Stimulated activated CD4-positive, alpha-beta T cell treated with anti-CD3 and anti-CD28 coated beads, Interleukin-12 subunit alpha, Interleukin-12 subunit beta, amount 100 ng/mL, for 4 hours (primary cell): Measurements from ENCODE around the gene PCDHGA7.
A peak's percentile ranks its signal among the peaks of the same experiment; 100 is the strongest.
"Not testable (repeated sequence)": the region's sequence is repeated elsewhere in the genome, so short reads cannot be mapped to it uniquely, and the experiment has no call there.

ENCODE experiments used
- DNase-seq: peaks from one replicate; pipeline ENCODE4 v3.0.0-alpha.2; 2020

Gene PCDHGA7

DNA sequence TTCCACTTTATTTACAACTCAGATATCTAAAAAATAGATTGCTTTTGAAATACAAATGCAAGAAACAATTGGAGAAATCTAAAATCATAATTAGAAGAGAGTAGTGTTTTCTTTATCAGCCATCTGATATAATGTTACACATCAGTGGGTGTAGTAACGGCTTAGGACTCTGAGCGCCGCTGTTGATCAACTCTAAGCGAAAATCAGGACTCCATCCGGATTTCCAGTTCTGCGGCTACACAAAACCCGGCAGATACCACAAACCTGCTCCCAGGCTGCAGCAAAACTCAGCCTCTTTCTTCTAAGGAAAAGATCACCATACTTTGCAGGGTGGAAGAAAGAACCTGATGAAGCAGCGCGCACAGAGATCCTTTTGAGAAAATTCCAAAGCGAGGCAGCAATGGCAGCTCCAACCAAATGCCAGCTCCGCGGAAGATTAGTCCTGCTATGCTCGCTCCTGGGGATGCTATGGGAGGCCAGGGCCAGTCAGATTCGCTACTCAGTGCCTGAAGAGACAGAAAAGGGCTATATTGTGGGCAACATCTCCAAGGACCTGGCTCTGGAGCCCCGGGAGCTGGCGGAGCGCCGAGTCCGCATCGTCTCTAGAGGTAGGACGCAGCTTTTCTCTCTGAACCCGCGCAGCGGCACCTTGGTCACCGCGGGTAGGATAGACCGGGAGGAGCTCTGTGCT, 20.2 kb downstream of the PCDHGA7 start, which contains the start of gene PCDHGA9:
PCDHGA9 (plus strand) TSS at position 226 of the 691 bp plus-strand sequence; CDS start at position 401, 175 bp downstream.
- DNase-seq, result no peak

DNA sequence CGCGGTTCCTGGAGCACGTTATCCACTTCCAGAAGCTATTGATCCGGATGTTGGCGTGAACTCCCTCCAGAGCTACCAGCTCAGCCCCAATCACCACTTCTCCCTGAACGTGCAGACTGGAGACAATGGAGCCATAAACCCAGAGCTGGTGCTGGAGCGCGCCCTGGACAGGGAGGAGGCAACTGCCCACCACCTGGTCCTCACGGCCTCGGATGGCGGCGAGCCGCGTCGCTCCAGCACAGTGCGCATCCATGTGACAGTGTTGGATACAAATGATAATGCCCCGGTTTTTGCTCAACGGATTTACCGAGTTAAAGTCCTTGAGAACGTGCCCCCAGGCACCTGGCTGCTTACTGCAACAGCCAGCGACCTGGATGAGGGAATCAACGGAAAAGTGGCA, 20.8 kb downstream of the PCDHGA7 start:
- no peak for DNase-seq

DNA sequence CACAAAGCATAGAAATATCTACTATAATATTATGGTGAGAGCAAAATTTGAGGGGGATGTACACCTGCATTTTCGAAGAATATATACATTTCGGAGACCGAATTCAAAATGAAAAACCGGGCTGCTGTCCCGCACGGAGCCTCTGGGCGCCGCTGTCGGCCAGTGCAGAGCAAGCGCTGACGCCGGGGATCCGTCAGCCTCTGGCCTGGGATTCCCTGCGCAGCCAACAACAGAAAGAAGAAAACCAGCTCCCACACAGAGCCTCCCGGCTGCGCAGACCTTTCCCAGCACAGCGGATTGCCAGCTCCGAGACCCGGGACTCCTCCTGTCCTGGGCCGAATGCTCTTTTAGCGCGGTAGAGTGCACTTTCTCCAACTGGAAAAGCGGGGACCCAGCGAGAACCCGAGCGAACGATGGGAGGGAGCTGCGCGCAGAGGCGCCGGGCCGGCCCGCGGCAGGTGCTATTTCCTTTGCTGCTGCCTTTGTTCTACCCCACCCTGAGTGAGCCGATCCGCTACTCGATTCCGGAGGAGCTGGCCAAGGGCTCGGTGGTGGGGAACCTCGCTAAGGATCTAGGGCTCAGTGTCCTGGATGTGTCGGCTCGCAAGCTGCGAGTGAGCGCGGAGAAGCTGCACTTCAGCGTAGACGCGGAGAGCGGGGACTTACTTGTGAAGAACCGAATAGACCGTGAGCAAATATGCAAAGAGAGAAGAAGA, 25.4 kb downstream of the PCDHGA7 start, which contains the start of gene PCDHGB6:
PCDHGB6 (plus strand) TSS at position 232 of the 716 bp plus-strand sequence; CDS start at position 414, 182 bp downstream.
- peak; percentile 29 for DNase-seq

DNA sequence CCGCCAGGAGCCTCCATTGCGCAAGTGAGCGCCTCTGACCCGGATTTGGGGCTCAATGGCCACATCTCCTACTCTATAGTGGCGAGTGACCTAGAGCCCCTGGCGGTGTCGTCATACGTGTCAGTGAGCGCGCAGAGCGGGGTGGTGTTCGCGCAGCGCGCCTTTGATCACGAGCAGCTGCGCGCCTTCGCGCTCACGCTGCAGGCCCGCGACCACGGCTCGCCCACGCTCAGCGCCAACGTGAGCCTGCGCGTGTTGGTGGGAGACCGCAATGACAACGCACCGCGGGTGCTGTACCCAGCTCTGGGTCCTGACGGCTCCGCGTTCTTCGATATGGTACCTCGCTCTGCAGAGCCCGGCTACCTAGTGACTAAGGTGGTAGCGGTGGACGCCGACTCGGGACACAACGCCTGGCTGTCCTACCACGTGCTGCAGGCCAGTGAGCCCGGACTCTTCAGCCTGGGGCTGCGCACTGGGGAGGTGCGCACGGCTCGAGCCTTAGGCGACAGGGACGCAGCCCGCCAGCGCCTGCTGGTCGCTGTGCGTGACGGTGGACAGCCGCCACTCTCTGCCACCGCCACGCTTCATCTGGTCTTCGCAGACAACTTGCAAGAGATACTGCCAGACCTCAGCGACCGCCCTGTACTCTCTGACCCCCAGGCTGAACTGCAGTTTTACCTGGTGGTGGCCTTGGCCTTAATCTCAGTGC, 27.2 kb downstream of the PCDHGA7 start:
- no peak for DNase-seq

DNA sequence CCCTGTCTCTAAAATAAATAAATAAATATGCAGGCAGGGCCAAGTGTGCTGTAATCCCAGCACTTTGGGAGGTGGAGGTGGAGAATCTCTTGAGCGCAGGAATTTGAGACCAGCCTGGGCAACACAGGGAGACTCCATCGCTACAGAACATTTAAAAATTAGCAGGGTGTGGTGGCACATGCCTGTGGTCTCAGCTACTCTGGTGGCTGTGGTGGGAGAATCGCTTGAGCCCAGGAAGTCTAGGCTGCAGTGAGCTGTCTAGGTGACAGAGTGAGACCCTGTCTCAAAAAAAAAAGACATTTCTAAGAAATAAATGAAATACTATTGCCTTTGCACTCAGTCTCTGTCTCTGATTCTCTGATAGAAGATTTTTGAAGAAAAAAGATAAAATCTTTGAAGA, 29.0 kb downstream of the PCDHGA7 start:
- DNase-seq, result no peak

DNA sequence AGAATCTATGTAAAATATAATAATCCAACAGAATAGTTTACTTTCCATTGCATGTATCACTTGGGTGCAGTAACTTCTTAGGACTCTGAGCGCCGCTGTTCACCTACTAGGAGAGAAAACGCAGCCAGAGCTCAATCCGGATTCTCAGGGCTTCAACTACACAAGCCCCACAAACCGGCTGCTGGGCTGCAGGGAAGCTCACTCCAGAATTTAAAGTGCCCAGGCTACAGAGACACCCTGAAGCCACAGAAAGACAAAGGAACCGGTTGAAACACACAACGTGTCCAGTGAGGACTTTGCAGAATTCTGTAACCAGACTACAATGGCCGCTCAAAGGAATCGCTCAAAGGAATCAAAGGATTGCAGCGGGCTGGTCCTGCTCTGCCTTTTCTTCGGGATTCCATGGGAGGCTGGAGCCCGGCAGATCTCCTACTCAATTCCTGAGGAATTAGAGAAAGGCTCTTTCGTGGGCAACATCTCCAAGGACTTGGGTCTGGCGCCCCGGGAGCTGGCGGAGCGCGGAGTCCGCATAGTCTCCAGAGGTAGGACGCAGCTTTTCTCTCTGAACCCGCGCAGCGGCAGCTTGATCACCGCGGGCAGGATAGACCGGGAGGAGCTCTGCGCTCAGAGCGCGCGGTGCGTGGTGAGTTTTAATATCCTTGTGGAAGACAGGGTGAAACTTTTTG, 30.5 kb downstream of the PCDHGA7 start, which contains the start of gene PCDHGA10:
PCDHGA10 (plus strand) TSS at position 134 of the 686 bp plus-strand sequence; CDS start at position 323, 189 bp downstream.
- DNase-seq, result peak; percentile 44

DNA sequence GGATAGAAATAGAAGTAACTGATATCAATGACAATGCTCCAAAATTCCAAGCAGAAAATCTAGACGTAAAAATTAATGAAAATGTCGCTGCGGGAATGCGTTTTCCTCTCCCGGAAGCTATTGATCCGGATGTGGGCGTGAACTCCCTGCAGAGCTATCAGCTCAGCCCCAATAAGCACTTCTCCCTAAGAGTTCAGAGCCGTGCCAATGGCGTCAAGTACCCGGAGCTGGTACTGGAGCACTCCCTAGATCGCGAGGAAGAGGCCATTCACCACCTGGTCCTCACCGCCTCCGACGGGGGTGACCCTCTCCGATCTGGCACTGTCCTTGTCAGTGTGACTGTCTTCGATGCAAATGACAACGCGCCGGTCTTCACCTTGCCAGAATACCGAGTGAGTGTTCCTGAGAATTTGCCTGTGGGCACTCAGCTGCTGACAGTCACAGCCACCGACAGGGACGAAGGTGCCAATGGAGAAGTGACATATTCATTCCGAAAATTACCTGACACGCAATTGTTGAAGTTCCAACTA, 31.1 kb downstream of the PCDHGA7 start:
- no peak for DNase-seq

DNA sequence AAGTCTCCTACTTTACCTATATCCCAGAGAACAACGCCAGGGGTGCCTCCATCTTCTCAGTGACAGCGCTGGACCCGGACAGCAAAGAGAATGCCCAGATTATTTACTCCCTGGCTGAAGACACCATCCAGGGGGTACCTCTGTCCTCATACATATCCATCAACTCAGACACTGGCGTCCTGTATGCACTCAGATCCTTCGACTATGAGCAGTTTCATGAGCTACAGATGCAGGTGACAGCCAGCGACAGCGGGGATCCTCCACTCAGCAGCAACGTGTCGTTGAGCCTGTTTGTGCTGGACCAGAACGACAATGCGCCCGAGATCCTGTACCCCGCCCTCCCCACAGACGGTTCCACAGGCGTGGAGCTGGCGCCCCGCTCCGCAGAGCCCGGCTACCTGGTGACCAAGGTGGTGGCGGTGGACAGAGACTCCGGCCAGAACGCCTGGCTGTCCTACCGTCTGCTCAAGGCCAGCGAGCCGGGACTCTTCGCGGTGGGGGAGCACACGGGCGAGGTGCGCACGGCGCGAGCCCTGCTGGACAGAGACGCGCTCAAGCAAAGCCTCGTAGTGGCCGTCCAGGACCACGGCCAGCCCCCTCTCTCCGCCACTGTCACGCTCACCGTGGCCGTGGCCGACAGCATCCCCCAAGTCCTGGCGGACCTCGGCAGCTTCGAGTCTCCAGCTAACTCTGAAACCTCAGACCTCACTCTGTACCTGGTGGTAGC, 32.2 kb downstream of the PCDHGA7 start:
- DNase-seq, result not testable (repeated sequence)

DNA sequence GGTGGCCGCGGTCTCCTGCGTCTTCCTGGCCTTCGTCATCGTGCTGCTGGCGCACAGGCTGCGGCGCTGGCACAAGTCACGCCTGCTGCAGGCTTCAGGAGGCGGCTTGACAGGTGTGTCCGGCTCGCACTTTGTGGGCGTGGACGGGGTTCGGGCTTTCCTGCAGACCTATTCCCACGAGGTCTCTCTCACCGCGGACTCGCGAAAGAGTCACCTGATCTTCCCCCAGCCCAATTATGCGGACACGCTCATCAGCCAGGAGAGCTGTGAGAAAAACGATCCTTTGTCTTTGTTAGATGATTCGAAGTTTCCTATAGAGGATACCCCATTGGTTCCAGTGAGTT, 32.7 kb downstream of the PCDHGA7 start:
- not testable (repeated sequence) for DNase-seq

DNA sequence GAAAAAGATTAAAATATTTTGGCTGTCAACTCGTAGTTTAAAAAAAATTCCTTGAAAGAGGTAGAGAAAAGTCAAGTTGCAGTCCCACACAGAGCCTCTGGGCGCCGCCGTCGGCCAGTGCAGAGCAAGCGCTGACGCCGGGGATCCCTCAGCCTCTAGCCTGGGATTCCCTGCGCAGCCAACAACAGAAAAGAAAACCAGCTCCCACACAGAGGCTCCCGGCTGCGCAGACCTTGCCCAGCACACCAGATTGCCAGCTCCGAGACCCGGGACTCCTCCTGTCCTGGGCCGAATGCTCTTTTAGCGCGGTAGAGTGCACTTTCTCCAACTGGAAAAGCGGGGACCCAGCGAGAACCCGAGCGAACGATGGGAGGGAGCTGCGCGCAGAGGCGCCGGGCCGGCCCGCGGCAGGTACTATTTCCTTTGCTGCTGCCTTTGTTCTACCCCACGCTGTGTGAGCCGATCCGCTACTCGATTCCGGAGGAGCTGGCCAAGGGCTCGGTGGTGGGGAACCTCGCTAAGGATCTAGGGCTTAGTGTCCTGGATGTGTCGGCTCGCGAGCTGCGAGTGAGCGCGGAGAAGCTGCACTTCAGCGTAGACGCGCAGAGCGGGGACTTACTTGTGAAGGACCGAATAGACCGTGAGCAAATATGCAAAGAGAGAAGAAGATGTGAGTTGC, 35.1 kb downstream of the PCDHGA7 start, which contains the start of gene PCDHGB7:
PCDHGB7 (plus strand) TSS at position 184 of the 679 bp plus-strand sequence; CDS start at position 367, 183 bp downstream.
- peak; percentile 45 for DNase-seq

DNA sequence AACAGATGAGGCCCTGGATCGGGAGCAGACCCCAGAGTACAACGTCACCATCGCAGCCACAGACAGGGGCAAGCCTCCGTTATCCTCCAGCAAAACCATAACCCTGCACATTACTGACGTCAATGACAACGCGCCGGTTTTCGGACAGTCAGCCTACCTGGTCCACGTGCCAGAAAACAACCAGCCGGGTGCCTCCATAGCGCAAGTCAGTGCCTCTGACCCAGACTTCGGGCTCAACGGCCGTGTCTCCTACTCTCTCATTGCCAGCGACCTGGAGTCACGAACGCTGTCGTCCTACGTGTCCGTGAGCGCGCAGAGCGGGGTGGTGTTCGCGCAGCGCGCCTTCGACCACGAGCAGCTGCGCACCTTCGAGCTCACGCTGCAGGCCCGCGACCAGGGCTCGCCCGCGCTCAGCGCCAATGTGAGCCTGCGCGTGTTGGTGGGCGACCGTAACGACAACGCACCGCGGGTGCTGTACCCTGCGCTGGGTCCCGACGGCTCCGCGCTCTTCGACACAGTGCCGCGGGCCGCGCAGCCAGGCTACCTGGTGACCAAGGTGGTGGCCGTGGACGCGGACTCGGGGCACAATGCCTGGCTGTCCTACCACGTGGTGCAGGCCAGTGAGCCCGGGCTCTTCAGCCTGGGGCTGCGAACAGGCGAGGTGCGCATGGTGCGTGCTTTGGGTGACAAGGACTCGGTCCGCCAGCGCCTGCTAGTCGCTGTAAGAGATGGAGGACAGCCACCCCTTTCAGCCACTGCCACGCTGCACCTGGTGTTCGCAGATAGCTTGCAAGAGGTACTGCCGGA, 36.7 kb downstream of the PCDHGA7 start:
- DNase-seq, result no peak

DNA sequence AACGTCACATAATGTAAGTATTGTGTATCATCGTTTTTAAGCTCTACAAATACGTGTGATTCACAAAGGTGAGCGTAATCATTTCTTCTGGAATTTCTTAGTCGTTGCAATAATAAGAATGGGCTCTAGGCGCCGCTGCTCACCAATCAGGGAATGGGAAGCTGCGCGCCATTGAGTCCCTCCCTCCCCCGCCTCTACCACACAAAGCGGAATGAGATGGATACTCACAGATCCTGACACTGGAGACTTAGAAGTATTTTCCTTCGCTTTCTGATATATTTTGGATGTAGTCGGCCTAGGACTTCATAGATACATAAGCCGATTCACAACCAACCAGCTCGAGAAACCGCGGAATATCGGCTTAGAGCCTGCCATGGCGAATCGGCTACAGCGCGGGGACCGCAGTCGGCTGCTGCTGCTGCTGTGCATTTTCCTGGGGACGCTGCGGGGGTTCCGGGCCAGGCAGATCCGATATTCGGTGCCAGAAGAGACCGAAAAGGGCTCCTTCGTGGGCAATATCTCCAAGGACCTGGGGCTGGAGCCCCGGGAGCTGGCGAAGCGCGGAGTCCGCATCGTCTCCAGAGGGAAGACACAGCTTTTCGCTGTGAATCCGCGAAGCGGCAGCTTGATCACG, 38.4 kb downstream of the PCDHGA7 start, which contains the start of gene PCDHGA11:
PCDHGA11 (plus strand) TSS at position 197 of the 634 bp plus-strand sequence; CDS start at position 374, 177 bp downstream.
- peak; percentile 31 for DNase-seq

DNA sequence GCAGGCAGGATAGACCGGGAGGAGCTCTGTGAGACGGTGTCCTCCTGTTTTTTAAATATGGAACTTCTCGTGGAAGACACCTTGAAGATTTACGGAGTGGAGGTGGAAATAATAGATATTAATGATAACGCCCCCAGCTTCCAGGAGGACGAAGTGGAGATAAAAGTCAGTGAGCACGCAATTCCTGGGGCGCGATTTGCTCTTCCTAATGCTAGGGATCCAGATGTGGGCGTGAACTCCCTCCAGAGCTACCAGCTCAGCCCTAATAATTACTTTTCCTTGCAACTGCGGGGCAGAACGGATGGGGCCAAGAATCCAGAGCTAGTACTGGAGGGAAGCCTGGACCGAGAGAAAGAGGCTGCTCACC, 38.9 kb downstream of the PCDHGA7 start:
- DNase-seq, result no peak

DNA sequence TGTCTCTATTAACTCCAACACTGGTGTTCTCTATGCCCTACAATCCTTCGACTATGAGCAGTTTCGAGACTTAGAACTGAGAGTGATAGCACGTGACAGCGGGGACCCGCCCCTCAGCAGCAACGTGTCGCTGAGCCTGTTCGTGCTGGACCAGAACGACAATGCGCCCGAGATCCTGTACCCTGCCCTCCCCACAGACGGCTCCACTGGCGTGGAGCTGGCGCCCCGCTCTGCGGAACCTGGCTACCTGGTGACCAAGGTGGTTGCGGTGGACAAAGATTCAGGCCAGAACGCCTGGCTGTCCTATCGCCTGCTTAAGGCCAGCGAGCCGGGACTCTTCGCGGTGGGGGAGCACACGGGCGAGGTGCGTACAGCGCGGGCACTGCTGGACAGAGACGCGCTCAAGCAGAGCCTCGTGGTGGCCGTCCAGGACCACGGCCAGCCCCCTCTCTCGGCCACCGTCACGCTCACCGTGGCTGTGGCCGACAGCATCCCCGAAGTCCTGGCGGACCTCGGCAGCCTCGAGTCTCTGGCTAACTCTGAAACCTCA, 40.3 kb downstream of the PCDHGA7 start:
- DNase-seq, result no peak

DNA sequence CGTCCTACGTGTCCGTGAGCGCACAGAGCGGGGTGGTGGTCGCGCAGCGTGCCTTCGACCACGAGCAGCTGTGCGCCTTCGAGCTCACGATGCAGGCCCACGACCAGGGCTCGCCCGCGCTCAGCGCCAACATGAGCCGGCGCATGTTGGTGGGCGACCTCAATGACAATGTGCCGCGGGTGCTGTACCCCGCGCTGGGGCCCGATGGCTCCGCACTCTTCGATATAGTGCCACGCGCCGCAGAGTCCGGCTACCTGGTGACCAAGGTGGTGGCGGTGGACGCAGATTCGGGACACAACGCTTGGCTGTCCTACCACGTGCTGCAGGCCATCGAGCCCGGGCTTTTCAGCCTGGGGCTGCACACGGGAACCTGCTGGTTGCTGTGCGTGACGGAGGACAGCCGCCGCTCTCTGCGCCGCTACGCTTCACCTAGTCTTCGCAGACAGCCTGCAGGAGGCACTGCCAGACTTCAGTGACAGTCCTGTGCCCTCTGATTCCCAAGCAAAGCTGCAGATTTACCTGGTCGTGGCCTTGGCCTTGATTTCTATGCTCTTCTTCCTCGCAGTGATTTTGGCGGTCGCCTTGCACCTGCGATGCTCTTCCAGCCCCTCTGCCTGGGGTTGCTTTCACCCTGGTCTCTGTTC, 45.4 kb downstream of the PCDHGA7 start:
- DNase-seq, result no peak

DNA sequence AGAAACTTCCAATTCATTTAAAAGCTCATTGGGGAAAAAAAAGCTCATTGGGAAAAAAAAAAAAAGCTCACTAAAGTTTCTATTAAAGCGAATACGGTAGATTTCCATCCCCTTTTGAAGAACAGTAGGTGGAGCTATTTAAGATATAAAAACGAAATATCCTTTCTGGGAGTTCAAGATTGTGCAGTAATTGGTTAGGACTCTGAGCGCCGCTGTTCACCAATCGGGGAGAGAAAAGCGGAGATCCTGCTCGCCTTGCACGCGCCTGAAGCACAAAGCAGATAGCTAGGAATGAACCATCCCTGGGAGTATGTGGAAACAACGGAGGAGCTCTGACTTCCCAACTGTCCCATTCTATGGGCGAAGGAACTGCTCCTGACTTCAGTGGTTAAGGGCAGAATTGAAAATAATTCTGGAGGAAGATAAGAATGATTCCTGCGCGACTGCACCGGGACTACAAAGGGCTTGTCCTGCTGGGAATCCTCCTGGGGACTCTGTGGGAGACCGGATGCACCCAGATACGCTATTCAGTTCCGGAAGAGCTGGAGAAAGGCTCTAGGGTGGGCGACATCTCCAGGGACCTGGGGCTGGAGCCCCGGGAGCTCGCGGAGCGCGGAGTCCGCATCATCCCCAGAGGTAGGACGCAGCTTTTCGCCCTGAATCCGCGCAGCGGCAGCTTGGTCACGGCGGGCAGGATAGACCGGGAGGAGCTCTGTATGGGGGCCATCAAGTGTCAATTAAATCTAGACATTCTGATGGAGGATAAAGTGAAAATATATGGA, 48.0 kb downstream of the PCDHGA7 start, which contains the start of gene PCDHGA12:
PCDHGA12 (plus strand) TSS at position 176 of the 782 bp plus-strand sequence; CDS start at position 429, 253 bp downstream.
- DNase-seq, result no peak

DNA sequence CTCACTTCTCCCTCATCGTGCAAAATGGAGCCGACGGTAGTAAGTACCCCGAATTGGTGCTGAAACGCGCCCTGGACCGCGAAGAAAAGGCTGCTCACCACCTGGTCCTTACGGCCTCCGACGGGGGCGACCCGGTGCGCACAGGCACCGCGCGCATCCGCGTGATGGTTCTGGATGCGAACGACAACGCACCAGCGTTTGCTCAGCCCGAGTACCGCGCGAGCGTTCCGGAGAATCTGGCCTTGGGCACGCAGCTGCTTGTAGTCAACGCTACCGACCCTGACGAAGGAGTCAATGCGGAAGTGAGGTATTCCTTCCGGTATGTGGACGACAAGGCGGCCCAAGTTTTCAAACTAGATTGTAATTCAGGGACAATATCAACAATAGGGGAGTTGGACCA, 48.7 kb downstream of the PCDHGA7 start:
- no peak for DNase-seq

DNA sequence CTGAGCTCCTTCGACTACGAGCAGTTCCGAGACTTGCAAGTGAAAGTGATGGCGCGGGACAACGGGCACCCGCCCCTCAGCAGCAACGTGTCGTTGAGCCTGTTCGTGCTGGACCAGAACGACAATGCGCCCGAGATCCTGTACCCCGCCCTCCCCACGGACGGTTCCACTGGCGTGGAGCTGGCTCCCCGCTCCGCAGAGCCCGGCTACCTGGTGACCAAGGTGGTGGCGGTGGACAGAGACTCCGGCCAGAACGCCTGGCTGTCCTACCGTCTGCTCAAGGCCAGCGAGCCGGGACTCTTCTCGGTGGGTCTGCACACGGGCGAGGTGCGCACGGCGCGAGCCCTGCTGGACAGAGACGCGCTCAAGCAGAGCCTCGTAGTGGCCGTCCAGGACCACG, 49.8 kb downstream of the PCDHGA7 start:
- not testable (repeated sequence) for DNase-seq
